WTC11 (cell line): ENCODE results near the gene ELN. TPM values are rescaled to one million over a fixed set of nuclear protein-coding genes. Genes with fewer than 3 reads are reported as not detected.

Source experiments
- ATAC-seq: fragments of 200-7000 bp; cut with Tn5 transposase; 2 replicates; pipeline ENCODE4 v1.10.0; 2021; ENCODE audit warnings: mild to moderate bottlenecking, moderate library complexity
- CTCF ChIA-PET: fragments of 300-600 bp; sonication (Branson Sonifier 250); formaldehyde crosslinking; loops from one replicate; lab custom pipeline; 2021; ENCODE audit warnings: antibody characterized with exemption; lab: Charles Lee
- POLR2A ChIA-PET: fragments of 350-600 bp; sonication (Branson Sonifier 250); formaldehyde crosslinking; loops from one replicate; lab custom pipeline; 2021; ENCODE audit warnings: antibody characterized with exemption; lab: Charles Lee
- DNase-seq: peaks from one replicate; pipeline ENCODE4 v3.0.0; 2021; ENCODE audit warnings: low spot score
- H3K27ac Mint-ChIP-seq: 2 replicates; pipeline ENCODE4 v1.8.0; 2021; ENCODE audit warnings: mixed read lengths
- H3K27me3 Mint-ChIP-seq: 2 replicates; pipeline ENCODE4 v1.8.0; 2021; ENCODE audit warnings: low read depth, mild to moderate bottlenecking, moderate library complexity, mixed read lengths
- H3K36me3 Mint-ChIP-seq: 2 replicates; pipeline ENCODE4 v1.8.0; 2021; ENCODE audit warnings: mixed read lengths
- H3K4me1 Mint-ChIP-seq: 2 replicates; pipeline ENCODE4 v1.8.0; 2022; ENCODE audit warnings: mixed read lengths
- H3K4me3 Mint-ChIP-seq: 2 replicates; pipeline ENCODE4 v1.8.0; 2021; ENCODE audit warnings: mild to moderate bottlenecking, moderate library complexity, mixed read lengths
- H3K9me3 Mint-ChIP-seq: 2 replicates; pipeline ENCODE4 v1.8.0; 2021; ENCODE audit warnings: mixed read lengths
- FOXJ3 ChIP-seq: sonication (generic); formaldehyde crosslinking; IDR thresholded peaks from 2 replicates; pipeline ENCODE4 v1.9.0; 2021; ENCODE audit warnings: missing genetic modification reagents, mild to moderate bottlenecking, borderline replicate concordance
- GABPB1 ChIP-seq: sonication (generic); formaldehyde crosslinking; IDR thresholded peaks from 2 replicates; pipeline ENCODE4 v1.8.1; 2023; ENCODE audit warnings: mild to moderate bottlenecking, missing genetic modification reagents
- GRHL2 ChIP-seq: fragments of 250-450 bp; sonication (Bioruptor Pico); IDR thresholded peaks from 2 replicates; pipeline ENCODE4 v1.8.0; 2022; ENCODE audit warnings: mild to moderate bottlenecking, moderate library complexity; ENCODE audit not compliant: insufficient replicate concordance, severe bottlenecking
- NR2C2 ChIP-seq: sonication (generic); formaldehyde crosslinking; IDR thresholded peaks from 2 replicates; pipeline ENCODE4 v1.8.0; 2022; ENCODE audit warnings: mild to moderate bottlenecking, missing genetic modification reagents
- RORB ChIP-seq: fragments of 250-450 bp; sonication (Bioruptor Pico); IDR thresholded peaks from 2 replicates; pipeline ENCODE4 v1.9.0; 2021; ENCODE audit warnings: mild to moderate bottlenecking
- SMAD3 ChIP-seq: sonication (generic); formaldehyde crosslinking; IDR thresholded peaks from 2 replicates; pipeline ENCODE4 v1.8.0; 2022; ENCODE audit warnings: missing genetic modification reagents, mild to moderate bottlenecking, borderline replicate concordance
- ZBTB21 ChIP-seq: sonication (generic); formaldehyde crosslinking; IDR thresholded peaks from 2 replicates; pipeline ENCODE4 v1.8.1; 2023; ENCODE audit warnings: mild to moderate bottlenecking, missing genetic modification reagents, borderline replicate concordance
- ZMAT4 ChIP-seq: fragments of 250-450 bp; sonication (Bioruptor Pico); IDR thresholded peaks from 2 replicates; pipeline ENCODE4 v1.9.0; 2021; ENCODE audit warnings: mild to moderate bottlenecking
- ZNF263 ChIP-seq: sonication (generic); formaldehyde crosslinking; IDR thresholded peaks from 2 replicates; pipeline ENCODE4 v1.8.1; 2022; ENCODE audit warnings: low read depth, mild to moderate bottlenecking, moderate library complexity, missing genetic modification reagents
- ZNF423 ChIP-seq: fragments of 250-450 bp; sonication (Bioruptor Pico); IDR thresholded peaks from 2 replicates; pipeline ENCODE4 v2.1.2; 2022; ENCODE audit warnings: mild to moderate bottlenecking, moderate library complexity
- ZNF532 ChIP-seq: fragments of 250-450 bp; sonication (Bioruptor Pico); IDR thresholded peaks from 2 replicates; pipeline ENCODE4 v1.9.0; 2021; ENCODE audit warnings: mild to moderate bottlenecking, borderline replicate concordance
- total RNA-seq: library from RNA; stranded (reverse); gene quantifications from 3 replicates; pipeline ENCODE4 v1.2.3, GENCODE V29; 2021
- TF ChIP-seq, protein P1 (sequence below): sonication (generic); formaldehyde crosslinking; IDR thresholded peaks from 2 replicates; pipeline ENCODE4 v1.8.1; 2023; ENCODE audit warnings: mild to moderate bottlenecking, missing genetic modification reagents
- TF ChIP-seq, protein P2 (sequence below): sonication (generic); formaldehyde crosslinking; IDR thresholded peaks from 2 replicates; pipeline ENCODE4 v1.8.0; 2022; ENCODE audit warnings: mild to moderate bottlenecking, missing genetic modification reagents
- TF ChIP-seq, protein P3 (sequence below): fragments of 250-450 bp; sonication (Bioruptor Pico); IDR thresholded peaks from 2 replicates; pipeline ENCODE4 v1.9.0; 2021; ENCODE audit warnings: moderate library complexity, mild to moderate bottlenecking, inconsistent platforms, borderline replicate concordance
- TF ChIP-seq, protein P4 (sequence below): sonication (generic); formaldehyde crosslinking; IDR thresholded peaks from 2 replicates; pipeline ENCODE4 v1.8.1; 2022; ENCODE audit warnings: missing genetic modification reagents, borderline replicate concordance
- TF ChIP-seq, protein P5 (sequence below): sonication (generic); formaldehyde crosslinking; IDR thresholded peaks from 2 replicates; pipeline ENCODE4 v1.8.1; 2023; ENCODE audit warnings: mild to moderate bottlenecking, moderate library complexity, missing genetic modification reagents

ELN gene
- total RNA-seq, 1 experiment from 2014 or later = 3.3 TPM

DNA sequence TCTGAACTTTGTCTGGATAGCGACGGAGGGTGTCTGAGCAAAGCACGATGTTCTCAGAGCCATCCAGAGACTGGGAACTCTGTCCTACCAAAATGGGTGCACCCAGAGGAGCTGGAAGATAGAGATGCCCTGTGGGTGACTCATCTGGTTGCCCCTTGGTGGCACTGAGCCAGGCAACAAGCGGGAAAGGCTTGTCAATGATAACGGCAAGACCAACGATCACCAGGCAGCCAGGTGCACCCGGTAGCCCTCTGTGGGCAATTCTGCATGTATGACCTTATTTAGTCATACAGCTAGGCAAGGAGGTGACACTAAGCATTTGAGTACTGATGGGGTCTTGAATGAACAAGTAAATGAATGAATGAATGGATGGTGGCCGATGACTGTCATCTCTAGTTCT, 2.8 kb upstream of the ELN start (continued):
- TF ChIP-seq ZNF532 = no peak
- no peak for TF ChIP-seq ZNF263 (CRISPR knock-in tag)
- TF ChIP-seq, protein P1, sequence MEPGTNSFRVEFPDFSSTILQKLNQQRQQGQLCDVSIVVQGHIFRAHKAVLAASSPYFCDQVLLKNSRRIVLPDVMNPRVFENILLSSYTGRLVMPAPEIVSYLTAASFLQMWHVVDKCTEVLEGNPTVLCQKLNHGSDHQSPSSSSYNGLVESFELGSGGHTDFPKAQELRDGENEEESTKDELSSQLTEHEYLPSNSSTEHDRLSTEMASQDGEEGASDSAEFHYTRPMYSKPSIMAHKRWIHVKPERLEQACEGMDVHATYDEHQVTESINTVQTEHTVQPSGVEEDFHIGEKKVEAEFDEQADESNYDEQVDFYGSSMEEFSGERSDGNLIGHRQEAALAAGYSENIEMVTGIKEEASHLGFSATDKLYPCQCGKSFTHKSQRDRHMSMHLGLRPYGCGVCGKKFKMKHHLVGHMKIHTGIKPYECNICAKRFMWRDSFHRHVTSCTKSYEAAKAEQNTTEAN (CRISPR knock-in tag) = no peak
- TF ChIP-seq, protein P2, sequence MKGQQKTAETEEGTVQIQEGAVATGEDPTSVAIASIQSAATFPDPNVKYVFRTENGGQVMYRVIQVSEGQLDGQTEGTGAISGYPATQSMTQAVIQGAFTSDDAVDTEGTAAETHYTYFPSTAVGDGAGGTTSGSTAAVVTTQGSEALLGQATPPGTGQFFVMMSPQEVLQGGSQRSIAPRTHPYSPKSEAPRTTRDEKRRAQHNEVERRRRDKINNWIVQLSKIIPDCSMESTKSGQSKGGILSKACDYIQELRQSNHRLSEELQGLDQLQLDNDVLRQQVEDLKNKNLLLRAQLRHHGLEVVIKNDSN (CRISPR knock-in tag) = no peak
- no peak for TF ChIP-seq FOXJ3 (CRISPR knock-in tag)
- TF ChIP-seq, protein P3, sequence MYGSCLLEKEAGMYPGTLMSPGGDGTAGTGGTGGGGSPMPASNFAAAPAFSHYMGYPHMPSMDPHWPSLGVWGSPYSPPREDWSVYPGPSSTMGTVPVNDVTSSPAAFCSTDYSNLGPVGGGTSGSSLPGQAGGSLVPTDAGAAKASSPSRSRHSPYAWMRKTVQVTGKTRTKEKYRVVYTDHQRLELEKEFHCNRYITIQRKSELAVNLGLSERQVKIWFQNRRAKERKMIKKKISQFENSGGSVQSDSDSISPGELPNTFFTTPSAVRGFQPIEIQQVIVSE (CRISPR knock-in tag) = no peak
- no peak for TF ChIP-seq ZNF423 (CRISPR knock-in tag)
- no peak for TF ChIP-seq RORB (CRISPR knock-in tag)
- TF ChIP-seq SMAD3 (CRISPR knock-in tag) = no peak
- no peak for TF ChIP-seq ZMAT4 (CRISPR knock-in tag)
- TF ChIP-seq, protein P4, sequence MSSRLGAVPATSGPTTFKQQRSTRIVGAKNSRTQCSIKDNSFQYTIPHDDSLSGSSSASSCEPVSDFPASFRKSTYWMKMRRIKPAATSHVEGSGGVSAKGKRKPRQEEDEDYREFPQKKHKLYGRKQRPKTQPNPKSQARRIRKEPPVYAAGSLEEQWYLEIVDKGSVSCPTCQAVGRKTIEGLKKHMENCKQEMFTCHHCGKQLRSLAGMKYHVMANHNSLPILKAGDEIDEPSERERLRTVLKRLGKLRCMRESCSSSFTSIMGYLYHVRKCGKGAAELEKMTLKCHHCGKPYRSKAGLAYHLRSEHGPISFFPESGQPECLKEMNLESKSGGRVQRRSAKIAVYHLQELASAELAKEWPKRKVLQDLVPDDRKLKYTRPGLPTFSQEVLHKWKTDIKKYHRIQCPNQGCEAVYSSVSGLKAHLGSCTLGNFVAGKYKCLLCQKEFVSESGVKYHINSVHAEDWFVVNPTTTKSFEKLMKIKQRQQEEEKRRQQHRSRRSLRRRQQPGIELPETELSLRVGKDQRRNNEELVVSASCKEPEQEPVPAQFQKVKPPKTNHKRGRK (CRISPR knock-in tag) = no peak
- no peak for TF ChIP-seq GABPB1
- TF ChIP-seq GRHL2 (CRISPR knock-in tag) = no peak
- no peak for TF ChIP-seq NR2C2 (CRISPR knock-in tag)
- TF ChIP-seq, protein P5, sequence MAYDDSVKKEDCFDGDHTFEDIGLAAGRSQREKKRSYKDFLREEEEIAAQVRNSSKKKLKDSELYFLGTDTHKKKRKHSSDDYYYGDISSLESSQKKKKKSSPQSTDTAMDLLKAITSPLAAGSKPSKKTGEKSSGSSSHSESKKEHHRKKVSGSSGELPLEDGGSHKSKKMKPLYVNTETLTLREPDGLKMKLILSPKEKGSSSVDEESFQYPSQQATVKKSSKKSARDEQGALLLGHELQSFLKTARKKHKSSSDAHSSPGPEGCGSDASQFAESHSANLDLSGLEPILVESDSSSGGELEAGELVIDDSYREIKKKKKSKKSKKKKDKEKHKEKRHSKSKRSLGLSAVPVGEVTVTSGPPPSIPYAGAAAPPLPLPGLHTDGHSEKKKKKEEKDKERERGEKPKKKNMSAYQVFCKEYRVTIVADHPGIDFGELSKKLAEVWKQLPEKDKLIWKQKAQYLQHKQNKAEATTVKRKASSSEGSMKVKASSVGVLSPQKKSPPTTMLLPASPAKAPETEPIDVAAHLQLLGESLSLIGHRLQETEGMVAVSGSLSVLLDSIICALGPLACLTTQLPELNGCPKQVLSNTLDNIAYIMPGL = no peak

- CTCF ChIA-PET = interaction anchor here (1.0 to 5.1 kb wide), 17 partner anchors 14 to 291 kb away, joined by 3 to 122 read pairs (median 14); partner anchors contain the start of gene LIMK1
- no peak for ATAC-seq
- Mint-ChIP-seq H3K9me3 (no peaks in the 10 kb centered on the region), H3K27ac (no peak overlapping the region), H3K36me3 (no peaks in the 10 kb centered on the region), H3K27me3 (peaks cover 10% of the 10 kb centered on the region), H3K4me1 (peaks cover 26% of the 10 kb centered on the region), H3K4me3 (no peak overlapping the region)
- POLR2A ChIA-PET = no interaction called here
- TF ChIP-seq ZNF532 = no peak
- TF ChIP-seq ZBTB21 (CRISPR knock-in tag) = no peak
- no peak for DNase-seq
Observed at GRCh38 chr7:74025730-74026129, 2.2 kb upstream of the ELN start.
